GM10847 (cell line): ENCODE measurements around the gene GPR39.

Experiments
- POLR2A ChIP-seq: IDR thresholded peaks from 2 replicates; pipeline ENCODE4 v1.6.1; 2011; ENCODE audit not compliant: insufficient read length; ENCODE audit errors: extremely low read depth

GPR39 gene

GRCh38 chr2:132586101-132586511 lies 169.5 kb downstream of the GPR39 start:
- TF ChIP-seq POLR2A, result no peak

DNA sequence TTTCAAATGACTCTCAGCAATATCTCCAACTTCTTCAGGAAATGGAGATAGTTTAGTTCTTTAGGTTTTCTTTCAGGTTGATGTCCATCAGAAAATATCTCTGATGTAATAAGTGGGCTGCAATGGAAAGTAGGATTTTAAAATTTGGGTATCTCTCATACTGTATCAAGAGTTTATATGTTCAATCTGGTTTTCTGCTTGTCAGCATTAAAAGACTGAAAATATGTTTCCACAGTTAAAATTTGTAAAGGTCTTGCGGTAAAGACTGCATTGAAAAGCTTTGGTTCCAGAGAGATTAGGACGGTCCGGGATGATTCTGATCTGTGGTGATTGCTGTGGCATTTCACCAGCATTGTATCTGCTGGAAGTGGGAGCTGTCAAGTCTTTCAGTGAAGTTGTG lies 170.2 kb downstream of the GPR39 start:
- no peak for TF ChIP-seq POLR2A

DNA sequence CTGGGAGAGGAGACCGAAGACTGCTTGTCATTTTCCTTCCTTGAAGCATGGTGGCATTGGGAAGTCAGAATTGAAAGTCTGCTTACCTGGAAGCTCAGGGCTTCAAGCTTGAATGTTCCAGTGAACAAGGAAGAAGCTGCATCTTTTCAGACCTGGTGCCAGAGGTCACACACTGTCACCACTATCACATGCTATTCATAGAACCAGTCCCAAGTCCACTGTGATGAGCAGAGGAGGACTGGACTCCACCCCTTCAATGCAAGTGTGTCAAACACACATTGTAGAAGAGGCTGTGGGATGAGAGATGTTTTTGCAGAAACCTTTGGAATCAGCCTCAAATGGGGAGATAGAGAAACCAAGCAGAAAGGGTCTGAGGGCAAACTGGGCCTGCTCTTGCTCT lies 172.0 kb downstream of the GPR39 start:
- TF ChIP-seq POLR2A, result no peak

DNA sequence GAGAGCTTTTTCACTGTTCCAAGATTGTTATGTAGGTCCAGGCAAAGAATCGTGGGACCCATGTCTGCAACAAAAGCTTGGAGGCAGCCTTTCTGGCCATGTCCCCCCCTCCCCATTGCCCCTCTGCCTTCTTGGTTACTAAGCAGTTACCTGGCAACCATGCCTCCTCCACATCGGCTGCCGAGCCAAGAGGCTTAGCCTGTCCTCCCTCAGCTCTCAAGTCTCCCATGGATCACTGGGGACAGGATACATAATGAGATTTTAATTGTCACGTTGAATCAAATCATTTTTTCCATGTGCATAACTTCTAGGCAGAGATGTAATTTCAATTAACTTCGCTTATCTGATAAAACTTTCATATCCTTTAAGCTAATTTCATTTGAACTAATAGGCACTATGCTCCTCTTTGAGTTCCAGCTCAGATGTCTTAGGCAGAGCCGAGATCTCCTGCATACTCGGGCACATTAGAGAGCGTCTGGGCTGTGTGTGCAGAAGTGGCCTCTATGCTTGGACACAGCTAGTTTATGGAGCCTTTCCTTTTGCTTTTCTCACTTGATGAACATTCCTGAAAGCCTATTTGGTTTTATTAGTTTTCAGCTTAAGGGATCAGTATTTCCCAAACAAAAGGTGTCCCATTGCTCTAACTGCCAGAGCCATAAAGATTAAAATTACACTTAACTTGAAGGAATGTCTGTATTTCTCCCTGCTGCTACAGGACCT lies 172.7 kb downstream of the GPR39 start:
- no peak for TF ChIP-seq POLR2A

DNA sequence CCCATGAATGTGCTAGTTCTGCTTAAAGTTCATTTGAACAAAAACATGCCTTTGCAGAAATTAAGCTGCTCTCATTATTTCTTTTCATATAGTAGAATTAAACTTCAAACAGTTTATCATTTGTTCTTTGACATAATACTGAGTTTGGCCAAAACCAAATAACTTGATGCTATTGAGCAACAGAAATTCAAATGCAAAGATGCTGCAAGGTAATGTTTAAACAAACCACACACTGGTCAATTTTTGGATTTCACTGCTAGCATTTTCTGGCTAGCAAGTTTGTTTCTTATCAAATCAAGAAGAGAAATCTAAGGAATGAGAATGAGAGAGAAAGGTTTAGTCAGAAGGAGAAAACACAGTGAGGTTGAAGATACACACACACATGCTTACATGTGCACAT lies 173.4 kb downstream of the GPR39 start:
- no peak for TF ChIP-seq POLR2A

DNA sequence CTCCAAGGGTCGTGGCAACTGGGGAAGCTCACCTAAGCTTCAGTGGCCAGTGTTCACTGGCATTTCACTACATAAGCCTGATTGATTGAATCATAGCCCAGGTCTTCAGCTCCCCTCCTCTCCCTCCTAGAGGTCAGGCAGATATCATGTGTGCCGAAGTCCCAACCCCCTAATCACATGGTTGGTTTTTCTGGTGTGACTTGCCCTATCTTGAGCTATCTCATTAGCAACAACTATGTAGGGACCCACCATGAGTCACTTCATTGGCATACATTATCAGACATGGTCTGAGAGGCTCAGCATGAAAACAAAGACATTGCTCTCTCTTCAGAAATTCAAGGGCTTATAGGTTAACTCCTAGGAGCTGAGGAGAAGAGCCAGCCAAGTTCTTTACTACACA lies 176.6 kb downstream of the GPR39 start:
- TF ChIP-seq POLR2A, result no peak

DNA sequence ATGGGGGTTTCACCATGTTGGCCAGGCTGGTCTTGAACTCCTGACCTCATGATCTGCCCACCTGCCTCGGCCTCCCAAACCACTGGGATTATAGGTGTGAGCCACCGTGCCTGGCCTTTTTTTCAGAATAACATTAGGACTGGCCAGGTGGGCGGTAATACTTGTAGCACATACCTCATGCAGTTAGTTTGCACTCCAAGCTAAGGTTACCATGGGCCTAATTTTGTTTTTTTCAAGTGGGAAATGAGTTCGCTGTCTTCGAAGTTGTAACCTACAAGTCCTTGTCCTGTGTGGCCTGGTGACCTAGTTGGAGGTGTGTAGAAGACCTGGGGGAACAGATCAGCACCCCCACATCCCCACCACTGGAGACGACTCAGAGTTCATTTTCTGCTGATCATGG lies 178.6 kb downstream of the GPR39 start:
- TF ChIP-seq POLR2A, result no peak

DNA sequence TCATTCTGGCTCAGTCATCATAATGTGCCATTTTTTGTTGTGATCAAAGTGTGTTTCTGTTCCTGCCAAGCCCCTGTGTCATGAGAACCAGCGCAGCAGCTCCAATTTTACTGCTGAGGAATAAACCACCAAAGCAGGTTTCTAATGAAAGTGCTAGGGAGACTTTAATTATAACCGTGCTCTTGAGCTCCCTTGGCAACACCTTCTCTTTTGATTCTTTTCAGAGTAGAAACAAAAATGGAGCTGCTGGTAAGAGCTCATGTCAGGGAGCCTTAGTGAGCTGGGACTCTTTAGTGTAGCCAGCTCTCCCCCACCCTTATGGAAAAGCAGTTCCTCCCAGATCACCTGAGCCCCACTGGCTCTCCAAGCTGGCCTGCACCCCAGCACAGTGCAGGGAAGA lies 179.1 kb downstream of the GPR39 start:
- no peak for TF ChIP-seq POLR2A

DNA sequence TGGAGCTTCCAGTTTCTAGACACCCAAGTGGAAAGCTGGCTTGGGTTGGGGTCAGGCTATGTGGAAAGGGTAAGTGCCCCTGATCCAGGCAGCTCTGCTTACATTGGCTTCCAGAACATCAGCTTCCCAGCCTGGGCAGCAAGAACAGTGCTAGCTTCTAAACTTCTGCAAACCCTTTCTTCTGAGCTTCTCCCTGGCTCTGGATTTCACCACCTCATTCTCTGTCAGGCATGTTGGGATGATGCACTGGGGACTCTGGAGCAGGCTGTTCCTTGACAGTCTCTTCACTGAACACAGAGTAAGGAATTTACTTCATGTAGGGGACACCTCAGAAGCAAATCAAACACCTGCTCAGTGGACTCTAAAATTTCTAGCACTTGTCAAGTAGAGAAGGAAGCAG lies 180.6 kb downstream of the GPR39 start:
- TF ChIP-seq POLR2A, result no peak

DNA sequence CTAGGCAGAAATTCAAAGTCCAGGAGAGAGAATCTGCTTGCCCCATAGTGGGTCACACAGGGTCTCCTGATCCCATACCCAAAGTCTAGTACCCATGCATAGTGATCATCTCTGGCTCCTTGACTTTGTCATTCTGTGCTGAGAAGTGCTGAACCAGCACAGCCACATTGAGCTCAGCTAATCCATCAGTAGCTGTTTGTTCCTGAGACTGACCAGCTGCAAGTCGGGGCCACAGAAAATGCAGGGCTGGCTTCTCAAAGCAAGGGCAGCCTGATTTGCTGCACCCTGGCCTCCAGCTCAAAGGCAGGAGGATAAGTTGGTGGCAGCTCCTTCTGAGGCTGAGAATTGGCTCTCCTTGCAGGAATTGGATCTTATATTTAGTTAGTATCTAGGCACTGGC lies 181.2 kb downstream of the GPR39 start:
- TF ChIP-seq POLR2A, result no peak

DNA sequence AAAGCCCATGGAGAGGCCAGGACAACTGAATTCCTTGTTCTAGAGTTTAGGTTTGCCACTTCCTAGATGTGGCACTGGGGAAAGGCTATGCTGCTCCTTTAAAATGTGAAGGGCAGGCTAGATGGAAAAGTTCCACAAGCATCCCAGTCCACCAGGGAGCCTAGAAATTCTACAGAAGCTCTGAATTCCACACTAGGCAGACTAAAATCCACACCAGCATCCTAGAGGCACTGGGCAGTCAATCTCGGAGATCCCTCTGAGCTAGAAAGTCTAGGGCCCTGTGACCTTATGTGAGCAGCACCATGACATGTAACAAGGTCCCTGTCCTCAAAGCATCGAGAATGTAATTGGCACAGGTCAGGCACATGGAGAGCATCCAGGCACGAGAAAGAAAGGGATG lies 181.9 kb downstream of the GPR39 start:
- no peak for TF ChIP-seq POLR2A

DNA sequence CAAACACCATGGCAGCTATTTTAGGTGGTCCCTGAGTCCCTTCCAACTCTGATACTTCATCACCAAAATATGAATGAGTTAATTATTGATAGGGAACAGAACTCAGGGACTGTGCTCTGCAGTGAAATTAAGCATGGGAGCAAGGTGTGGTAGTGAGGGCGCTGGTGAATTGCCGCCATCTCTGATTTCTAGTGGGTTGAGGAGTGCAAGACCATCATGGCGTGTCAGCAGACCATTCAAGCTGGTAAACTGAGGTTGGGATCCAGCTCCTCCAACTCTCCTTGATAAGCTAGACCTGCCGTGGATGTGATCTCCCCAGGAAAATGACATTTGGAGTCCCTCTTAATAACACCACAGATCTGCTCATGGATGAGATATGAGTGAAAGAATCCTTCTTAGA lies 183.0 kb downstream of the GPR39 start:
- no peak for TF ChIP-seq POLR2A

DNA sequence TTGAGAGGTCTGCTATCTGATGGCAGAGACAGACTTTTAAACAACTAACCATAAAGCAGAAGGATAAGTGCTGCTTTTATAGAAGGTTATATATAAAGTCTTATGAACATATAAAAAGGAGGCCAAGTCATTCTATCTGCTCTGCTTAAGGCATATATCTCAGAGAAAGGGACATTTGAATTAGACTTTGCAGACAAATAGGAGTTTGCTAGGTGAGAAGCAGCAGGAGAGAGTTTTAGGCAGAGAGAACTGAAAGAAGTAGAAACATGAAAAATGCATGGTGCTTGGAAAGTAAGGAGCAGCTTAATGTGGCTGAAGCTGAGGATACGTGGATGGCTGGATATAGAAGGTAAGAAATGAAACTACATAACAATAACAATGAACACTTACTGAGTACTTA lies 188.0 kb downstream of the GPR39 start:
- no peak for TF ChIP-seq POLR2A

DNA sequence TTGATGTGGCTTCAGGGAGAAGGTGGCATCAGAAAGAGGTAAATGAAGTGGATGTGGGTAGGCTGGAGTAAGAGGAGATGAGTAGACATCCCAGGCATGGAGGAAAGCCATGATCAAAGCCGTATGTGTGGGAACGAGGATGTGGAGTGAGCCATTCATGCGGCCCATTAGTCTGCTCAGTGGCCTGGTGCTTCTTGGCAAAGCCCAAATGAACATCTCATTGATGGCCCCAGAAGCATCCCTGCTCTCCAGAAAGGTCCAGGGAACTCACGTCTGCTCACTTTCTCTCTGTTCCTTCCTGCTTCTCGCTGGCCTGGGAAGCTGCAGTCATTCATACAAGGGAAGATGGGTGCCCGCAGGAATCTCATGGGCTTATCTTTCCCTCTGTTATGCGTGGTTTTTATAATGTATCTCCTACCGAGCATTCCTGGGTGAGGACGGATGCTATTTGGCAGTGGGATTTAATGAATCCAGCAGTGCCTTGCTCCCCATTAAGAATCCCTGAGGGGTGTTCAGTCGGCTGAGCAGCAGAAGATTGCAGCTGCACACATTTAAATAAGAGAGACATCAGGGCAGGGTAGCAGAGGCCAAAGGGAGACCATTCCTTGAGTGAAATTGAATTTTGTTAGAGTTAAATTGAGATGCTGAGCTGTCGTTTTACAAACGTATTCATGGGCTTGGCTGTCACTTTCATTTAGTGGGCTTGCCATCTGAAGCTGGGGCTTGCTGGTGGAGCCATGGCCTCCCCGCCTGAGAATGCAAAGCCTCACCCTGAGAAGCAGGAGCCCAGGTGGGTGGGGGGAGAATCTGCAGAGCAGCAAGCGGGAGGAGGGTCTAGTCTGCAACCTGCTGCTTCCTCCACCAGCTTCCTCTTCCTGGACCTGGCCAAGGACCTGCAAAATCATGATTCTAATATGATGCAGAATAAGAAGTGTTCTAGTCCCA lies 188.9 kb downstream of the GPR39 start:
- no peak for TF ChIP-seq POLR2A

GRCh38 chr2:132606649-132607048 lies 190.0 kb downstream of the GPR39 start:
- TF ChIP-seq POLR2A, result no peak

GRCh38 chr2:132607426-132608090 lies 191.0 kb downstream of the GPR39 start:
- TF ChIP-seq POLR2A, result no peak
